OCI-LY3 (cell line): ENCODE measurements around the gene TMSB15A.

Source experiments
- H2AFZ ChIP-seq: fragments of 200-600, 300-600 bp; shearing (Covaris generic); 2 replicates; pipeline ENCODE4 v1.6.0; 2014; ENCODE audit warnings: antibody characterized with exemption, low read depth, low read length
- H3K27ac ChIP-seq: fragments of 200-600, 300-600 bp; sonication (generic); 2 replicates; pipeline ENCODE4 v1.5.1; 2014; ENCODE audit warnings: mild to moderate bottlenecking, low read length, moderate library complexity, mixed read lengths
- H3K27me3 ChIP-seq: fragments of 200-600, 300-600 bp; sonication (generic); 2 replicates; pipeline ENCODE4 v1.6.1; 2014; ENCODE audit warnings: low read depth, low read length, mixed read lengths
- H3K36me3 ChIP-seq: fragments of 200-600, 300-600 bp; sonication (generic); replicated peaks from 2 replicates; pipeline ENCODE3; 2014; ENCODE audit warnings: low read depth, low read length, mixed read lengths
- H3K4me1 ChIP-seq: fragments of 300-600, 200-600 bp; sonication (generic); 2 replicates; pipeline ENCODE4 v1.6.1; 2014; ENCODE audit warnings: low read length, mixed read lengths
- H3K4me2 ChIP-seq: fragments of 200-600, 300-600 bp; sonication (generic); 2 replicates; pipeline ENCODE4 v1.6.1; 2014; ENCODE audit warnings: low read length, mixed read lengths
- H3K4me3 ChIP-seq: fragments of 300-600, 200-600 bp; sonication (generic); 2 replicates; pipeline ENCODE4 v1.5.1; 2014; ENCODE audit warnings: antibody characterized with exemption, mild to moderate bottlenecking, low read length, moderate library complexity
- H3K79me2 ChIP-seq: fragments of 300-600, 200-600 bp; shearing (Covaris generic); 2 replicates; pipeline ENCODE4 v1.6.1; 2014; ENCODE audit warnings: mild to moderate bottlenecking, low read length, mixed read lengths
- H3K9ac ChIP-seq: fragments of 300-600, 200-600 bp; shearing (Covaris generic); 2 replicates; pipeline ENCODE4 v1.6.0; 2014; ENCODE audit warnings: mild to moderate bottlenecking, low read length, moderate library complexity
- H3K9me3 ChIP-seq: fragments of 200-600, 300-600 bp; shearing (Covaris generic); 2 replicates; pipeline ENCODE4 v1.6.1; 2014; ENCODE audit warnings: low read length, mixed read lengths; ENCODE audit not compliant: insufficient read depth
- H4K20me1 ChIP-seq: fragments of 200-600, 300-600 bp; sonication (generic); 2 replicates; pipeline ENCODE4 v1.6.1; 2016; ENCODE audit warnings: low read length, mixed read lengths; ENCODE audit not compliant: insufficient read depth
- EZH2phosphoT487 ChIP-seq: fragments of 200-600 bp; shearing (Covaris generic); IDR thresholded peaks from 2 replicates; pipeline ENCODE4 v1.6.1; 2018; ENCODE audit warnings: antibody characterized with exemption, mixed run types, low read depth
- TF ChIP-seq, protein P1 (sequence below): fragments of 200-600, 300-600 bp; sonication (generic); IDR thresholded peaks from 2 replicates; pipeline ENCODE4 v1.5.1; 2014; ENCODE audit warnings: antibody characterized with exemption, low read length, low read depth

TMSB15A gene

DNA sequence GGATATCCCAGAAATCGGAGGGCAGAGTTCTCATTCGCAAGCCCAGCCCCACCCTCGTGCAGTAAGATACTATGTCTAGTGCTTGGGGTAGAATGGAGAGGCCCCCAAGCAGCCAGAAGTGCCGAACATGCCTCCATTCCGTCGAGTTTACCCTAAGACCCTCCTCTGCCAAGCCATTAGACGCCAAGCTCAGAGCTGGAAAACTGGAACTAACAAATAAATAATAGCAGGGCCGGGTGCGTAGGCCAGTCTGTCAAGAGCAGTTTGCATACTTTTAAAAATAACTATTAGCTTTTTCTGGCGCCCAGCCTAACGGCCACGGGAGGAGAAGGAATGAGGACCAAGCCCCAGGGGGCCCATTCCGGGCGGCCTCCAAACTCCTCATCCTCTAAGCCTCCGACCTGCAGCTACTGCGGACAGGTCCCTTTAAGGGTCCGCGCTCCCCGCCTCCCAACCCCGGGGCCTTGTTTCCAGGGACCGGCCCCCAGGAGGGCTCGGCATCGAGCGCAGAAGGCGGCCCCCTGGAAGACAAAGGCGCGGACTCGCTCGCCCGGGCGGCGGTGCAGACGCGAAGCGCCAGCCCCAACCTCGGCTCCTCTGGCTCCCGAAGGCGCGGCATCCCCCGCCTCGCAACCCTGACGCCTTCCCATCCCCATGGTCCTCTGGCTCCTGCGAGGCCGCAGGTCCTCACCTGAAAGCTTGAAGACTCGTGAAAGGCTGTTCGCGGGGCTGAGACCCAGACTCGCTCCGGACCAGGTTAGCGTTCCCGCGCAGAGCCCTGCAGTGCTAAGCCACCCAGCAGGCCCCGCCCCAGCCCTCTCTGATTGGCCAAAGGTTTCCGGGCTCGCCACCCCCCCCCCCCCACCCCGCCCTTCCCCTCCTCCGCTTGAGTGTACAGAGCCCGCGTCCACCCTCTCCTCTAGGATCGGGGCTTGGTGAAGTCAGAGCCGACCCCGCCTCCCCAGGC is at the start of gene TMSB15A:
TSS of gene TMSB15A (minus strand) at position 765 of the 967 bp plus-strand sequence.
- TF ChIP-seq, protein P1, sequence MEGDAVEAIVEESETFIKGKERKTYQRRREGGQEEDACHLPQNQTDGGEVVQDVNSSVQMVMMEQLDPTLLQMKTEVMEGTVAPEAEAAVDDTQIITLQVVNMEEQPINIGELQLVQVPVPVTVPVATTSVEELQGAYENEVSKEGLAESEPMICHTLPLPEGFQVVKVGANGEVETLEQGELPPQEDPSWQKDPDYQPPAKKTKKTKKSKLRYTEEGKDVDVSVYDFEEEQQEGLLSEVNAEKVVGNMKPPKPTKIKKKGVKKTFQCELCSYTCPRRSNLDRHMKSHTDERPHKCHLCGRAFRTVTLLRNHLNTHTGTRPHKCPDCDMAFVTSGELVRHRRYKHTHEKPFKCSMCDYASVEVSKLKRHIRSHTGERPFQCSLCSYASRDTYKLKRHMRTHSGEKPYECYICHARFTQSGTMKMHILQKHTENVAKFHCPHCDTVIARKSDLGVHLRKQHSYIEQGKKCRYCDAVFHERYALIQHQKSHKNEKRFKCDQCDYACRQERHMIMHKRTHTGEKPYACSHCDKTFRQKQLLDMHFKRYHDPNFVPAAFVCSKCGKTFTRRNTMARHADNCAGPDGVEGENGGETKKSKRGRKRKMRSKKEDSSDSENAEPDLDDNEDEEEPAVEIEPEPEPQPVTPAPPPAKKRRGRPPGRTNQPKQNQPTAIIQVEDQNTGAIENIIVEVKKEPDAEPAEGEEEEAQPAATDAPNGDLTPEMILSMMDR = no peak
- no peak for TF ChIP-seq EZH2phosphoT487

DNA sequence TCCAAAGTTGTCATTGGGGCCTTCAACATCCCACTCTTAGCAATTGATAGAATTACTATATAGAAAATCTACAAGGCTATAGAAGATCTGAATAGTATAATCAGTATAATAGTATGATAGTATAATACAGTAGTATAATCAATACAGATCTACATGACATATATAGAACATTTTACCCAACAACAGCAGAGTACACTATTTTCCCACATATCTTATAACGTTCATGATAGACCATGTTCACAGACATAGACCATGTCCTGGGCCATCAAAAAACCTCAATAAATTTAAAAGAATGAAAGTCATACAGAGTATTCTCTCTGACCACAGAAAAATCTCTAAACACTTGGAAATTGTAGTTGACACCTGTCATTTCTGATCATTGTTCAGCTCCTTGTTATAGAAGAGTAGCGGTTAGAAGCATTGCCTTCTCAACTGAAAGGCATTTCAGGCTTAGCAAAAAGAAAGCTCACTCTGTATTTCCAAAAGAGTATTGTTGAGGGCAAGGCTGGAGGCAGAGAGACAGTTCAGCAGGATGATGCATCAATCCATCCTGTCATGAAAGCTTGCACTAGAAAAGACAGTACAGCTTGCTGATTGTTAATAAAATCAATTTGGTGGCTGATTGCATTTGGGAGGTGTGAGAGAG is 44.0 kb upstream of the TMSB15A start:
- H4K20me1 ChIP-seq = no peaks in the 10 kb centered on the region
- TF ChIP-seq, protein P1 = no peak
- TF ChIP-seq EZH2phosphoT487 = no peak
- no peak overlapping the region for H2AFZ ChIP-seq
- no peak overlapping the region for H3K27ac ChIP-seq
- H3K4me3 ChIP-seq = no peak overlapping the region
- H3K9me3 ChIP-seq = no peaks in the 10 kb centered on the region
- H3K4me1 ChIP-seq = no peaks in the 10 kb centered on the region
- H3K9ac ChIP-seq = no peak overlapping the region
- H3K79me2 ChIP-seq = no peaks in the 10 kb centered on the region
- H3K4me2 ChIP-seq = no peak overlapping the region
- H3K27me3 ChIP-seq = no peaks in the 10 kb centered on the region
- H3K36me3 ChIP-seq = no peaks in the 10 kb centered on the region

More for the DNA sequence above, at the start of gene TMSB15A:
- H2AFZ ChIP-seq = no peak within 1 kb of the TSS
- H3K27ac ChIP-seq = no peak within 1 kb of the TSS
- no peak within 1 kb of the TSS for H3K4me2 ChIP-seq
- no peak within 1 kb of the TSS for H3K9ac ChIP-seq
- H3K4me3 ChIP-seq = no peak within 1 kb of the TSS
- H3K79me2 ChIP-seq = no peaks in the 10 kb centered on the region
- no peaks in the 10 kb centered on the region for H3K9me3 ChIP-seq
- no peaks in the 10 kb centered on the region for H3K4me1 ChIP-seq
- H3K36me3 ChIP-seq = no peaks in the 10 kb centered on the region
- no peaks in the 10 kb centered on the region for H3K27me3 ChIP-seq
- no peaks in the 10 kb centered on the region for H4K20me1 ChIP-seq

DNA sequence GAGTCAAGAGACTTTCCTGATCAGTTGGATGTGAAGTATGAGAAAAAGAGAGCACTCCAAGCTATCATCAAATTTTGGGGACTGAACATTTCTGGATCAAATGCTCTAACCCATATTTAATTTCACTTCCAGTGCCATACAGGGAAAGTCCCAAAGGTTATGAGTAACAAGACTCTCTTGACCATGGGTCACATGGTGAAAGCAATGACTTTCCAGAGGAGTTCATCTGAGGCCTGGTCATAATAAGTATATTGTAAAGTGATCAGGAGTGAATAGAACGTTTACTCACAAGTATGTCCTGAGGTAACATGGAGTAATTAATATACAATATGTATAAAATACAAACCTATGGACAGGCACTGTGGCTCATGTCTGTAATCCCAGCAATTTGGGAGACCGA is 42.1 kb upstream of the TMSB15A start:
- Histone ChIP-seq H3K9me3 (no peaks in the 10 kb centered on the region), H3K4me3 (no peak overlapping the region), H3K27me3 (no peaks in the 10 kb centered on the region), H3K9ac (no peak overlapping the region), H3K36me3 (no peaks in the 10 kb centered on the region), H3K79me2 (no peaks in the 10 kb centered on the region), H3K27ac (no peak overlapping the region), H3K4me2 (no peak overlapping the region), H2AFZ (no peak overlapping the region), H3K4me1 (no peaks in the 10 kb centered on the region), H4K20me1 (no peaks in the 10 kb centered on the region)
- TF ChIP-seq EZH2phosphoT487 = no peak
- TF ChIP-seq, protein P1 = no peak

DNA sequence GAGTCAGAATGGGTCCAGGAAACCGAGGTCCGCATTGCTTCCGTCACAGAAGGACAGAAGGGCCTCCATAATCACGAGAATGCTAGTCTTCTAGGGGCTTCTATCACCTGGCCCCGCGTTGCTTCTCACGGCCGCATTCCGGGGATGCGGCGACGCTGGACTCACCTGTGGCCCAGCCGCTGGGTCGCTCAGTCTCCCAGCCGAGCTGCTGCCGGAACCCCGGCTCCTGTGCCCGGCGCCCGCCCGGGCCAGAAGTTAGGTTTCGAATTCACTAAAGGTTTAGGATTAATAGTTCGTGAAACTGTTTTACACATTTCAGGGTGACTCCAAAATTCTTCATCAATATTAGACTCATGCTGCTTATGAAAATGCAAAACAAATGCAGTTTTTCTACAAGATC is 31.7 kb upstream of the TMSB15A start:
- Histone ChIP-seq H3K9me3 (no peaks in the 10 kb centered on the region), H2AFZ (no peak overlapping the region), H3K4me3 (no peak overlapping the region), H3K79me2 (no peaks in the 10 kb centered on the region), H3K9ac (no peak overlapping the region), H3K4me1 (no peaks in the 10 kb centered on the region), H3K27me3 (no peaks in the 10 kb centered on the region), H3K27ac (no peak overlapping the region), H4K20me1 (no peaks in the 10 kb centered on the region), H3K4me2 (no peak overlapping the region), H3K36me3 (no peaks in the 10 kb centered on the region)
- TF ChIP-seq, protein P1 = no peak
- TF ChIP-seq EZH2phosphoT487 = no peak
